Activated naive CD8-positive, alpha-beta T cell treated with anti-CD3 and anti-CD28 coated beads, Interleukin-2, amount 50 U/mL, for 16 hours (primary cell): ENCODE results near the gene SIRT2.
"Not testable (repeated sequence)": the region's sequence is repeated elsewhere in the genome, so short reads cannot be mapped to it uniquely, and the experiment has no call there.

Experiments
- DNase-seq: peaks from one replicate; pipeline ENCODE4 v3.0.0-alpha.2; 2020; ENCODE audit warnings: low read depth, low spot score

Gene SIRT2

DNA sequence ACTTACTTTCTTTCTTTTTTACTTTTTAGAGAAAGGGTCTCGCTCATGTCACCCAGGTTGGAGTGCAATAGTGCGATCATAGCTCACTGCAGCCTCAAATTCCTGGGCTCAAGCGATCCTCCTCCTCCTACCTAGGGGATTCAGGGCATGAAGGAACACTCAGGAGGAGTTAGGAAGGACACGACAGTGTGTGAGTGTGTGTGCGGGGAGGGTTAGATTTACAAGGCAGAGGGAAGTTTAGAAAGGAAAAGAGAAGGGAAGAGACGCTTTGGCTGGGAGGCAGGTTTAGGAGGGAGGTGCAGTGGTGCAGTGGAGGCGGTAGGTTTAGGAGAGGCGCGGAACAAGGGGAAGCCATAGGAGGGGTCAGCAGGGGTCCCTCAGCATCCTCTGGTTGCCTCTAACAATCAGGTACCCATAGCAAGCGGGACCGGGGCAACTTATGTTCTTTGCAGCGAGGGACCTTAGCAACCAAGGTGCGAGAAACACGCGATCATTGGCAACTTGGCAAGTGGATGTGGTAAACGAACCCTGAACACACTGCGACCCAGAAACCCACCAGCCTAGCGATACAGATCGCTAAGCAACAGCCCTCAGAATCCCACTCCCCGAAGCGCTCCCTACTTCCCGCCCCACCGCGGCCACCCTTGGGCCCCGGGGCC lies 501 bp downstream of the SIRT2 start:
- DNase-seq, result no peak

GRCh38 chr19:38894968-38895367 lies 4.5 kb downstream of the SIRT2 start:
- DNase-seq, result no peak

DNA sequence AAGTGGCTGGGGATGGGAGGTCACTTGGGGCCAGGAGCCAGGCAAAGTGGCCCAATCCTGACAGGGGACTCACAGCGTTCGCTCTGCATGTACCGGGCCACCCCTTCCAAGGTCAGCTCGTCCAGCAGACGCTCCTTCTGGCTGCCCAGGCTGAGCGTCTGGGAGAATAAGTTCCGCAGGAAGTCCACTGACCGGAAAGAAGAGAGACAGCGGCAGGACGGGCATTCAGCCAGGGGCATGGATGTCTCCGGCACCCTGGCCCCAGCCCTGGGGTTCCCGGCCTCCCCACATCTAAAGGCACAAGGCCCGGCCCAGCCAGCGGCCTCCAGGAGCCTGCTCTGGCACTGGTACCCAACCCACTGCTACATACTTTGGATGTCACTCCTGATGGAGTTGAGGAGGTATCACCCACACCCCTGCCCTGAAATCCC lies 6.1 kb downstream of the SIRT2 start:
- DNase-seq, result no peak

- no peak for DNase-seq
These were observed 6.6 kb downstream of the SIRT2 start for GRCh38 chr19:38892841-38893240.

- no peak for DNase-seq
These were observed 7.6 kb downstream of the SIRT2 start for GRCh38 chr19:38891771-38892170.

DNA sequence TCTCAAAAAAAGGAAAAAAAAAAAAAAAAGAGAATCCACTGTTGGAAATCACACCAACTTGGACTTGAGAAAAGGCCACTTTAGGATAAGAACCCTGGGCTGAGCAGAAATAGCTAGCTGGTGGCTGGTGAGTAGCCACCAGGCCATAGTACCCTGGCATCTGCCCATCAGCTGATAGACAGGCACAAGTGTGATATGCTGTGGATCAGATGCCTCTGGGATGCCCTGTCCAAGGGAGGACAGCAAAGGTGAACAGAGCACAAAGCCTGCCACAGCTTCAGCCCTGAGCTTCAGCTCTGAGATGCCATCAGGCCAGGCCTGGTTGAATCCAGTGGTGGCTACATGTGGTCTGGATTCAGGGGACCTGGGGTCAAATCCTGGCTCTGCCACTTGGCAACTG lies 8.7 kb downstream of the SIRT2 start:
- no peak for DNase-seq

DNA sequence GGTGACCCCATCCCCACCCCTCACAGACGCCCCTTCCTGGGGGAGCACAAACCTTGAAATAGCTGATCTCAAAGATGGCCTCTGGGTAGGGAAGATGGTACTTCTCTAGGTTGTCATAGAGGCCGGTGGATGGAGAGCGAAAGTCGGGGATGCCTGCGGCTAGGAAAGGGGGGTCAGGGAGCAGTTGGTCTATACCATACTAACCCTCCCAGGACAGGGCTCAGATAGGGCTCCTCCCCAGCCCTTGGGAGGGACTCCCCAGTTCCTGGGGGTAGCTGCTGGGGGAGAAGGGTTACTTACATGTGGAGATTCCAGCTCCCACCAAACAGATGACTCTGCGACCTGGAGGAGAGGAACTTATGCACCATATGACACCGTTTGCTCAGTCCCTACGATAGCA lies 9.6 kb downstream of the SIRT2 start:
- DNase-seq, result no peak

GRCh38 chr19:38888876-38889275 lies 10.5 kb downstream of the SIRT2 start:
- DNase-seq, result no peak

- not testable (repeated sequence) for DNase-seq
These were observed 14.7 kb downstream of the SIRT2 start for GRCh38 chr19:38884691-38885090.

DNA sequence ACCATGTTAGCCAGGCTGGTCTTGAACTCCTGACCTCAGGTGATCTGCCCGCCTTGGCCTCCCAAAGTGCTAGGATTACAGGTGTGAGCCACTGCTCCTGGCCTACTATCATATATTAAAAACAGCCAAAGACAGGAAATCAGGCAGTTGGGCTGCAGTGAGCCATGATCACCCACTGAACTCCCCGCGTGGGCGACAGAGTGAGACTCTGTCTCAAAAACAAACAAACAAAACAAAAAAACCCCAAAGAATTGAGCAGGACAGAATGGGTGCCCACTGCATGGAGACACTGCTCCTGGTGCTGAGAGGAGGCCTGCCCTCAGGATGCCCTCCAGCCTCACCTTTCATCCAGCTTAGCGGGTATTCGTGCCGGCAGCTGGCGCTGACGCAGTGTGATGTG lies 16.1 kb downstream of the SIRT2 start:
- DNase-seq, result no peak

DNA sequence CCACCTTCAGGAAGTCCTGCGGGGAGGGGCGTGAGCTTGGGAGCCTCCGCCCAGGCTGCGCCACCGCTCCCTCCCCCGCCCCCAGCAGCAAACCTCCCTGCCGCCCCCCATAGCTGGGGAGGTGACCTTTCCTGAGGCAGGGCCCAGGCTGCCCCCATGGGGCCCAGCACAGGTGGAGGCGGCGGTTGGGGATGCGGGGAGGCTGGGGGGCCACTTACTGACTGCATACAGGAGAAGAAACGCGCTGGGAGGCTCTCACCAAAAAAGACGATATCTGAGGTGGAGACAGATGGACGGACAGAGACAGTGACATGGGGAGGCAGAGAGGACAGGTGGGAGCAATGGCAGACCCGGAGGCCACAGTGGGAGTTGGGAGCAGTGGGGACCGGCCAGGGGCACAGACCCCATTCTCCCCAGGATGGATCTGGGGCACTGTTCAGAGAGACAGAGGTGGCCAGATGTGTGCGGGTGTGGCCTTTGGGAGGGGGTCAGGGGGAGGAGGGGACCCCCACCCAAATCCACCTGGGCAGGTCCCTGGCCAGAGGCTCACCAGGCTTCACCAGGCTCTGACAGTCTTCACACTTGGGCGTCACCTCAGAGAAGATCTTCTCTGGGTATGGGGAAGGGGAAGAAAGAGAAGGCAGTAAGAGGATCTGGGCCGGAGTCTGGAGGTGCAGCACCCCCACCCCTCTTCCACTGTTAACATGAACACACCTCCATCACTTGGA lies 18.4 kb downstream of the SIRT2 start:
- DNase-seq, result no peak

DNA sequence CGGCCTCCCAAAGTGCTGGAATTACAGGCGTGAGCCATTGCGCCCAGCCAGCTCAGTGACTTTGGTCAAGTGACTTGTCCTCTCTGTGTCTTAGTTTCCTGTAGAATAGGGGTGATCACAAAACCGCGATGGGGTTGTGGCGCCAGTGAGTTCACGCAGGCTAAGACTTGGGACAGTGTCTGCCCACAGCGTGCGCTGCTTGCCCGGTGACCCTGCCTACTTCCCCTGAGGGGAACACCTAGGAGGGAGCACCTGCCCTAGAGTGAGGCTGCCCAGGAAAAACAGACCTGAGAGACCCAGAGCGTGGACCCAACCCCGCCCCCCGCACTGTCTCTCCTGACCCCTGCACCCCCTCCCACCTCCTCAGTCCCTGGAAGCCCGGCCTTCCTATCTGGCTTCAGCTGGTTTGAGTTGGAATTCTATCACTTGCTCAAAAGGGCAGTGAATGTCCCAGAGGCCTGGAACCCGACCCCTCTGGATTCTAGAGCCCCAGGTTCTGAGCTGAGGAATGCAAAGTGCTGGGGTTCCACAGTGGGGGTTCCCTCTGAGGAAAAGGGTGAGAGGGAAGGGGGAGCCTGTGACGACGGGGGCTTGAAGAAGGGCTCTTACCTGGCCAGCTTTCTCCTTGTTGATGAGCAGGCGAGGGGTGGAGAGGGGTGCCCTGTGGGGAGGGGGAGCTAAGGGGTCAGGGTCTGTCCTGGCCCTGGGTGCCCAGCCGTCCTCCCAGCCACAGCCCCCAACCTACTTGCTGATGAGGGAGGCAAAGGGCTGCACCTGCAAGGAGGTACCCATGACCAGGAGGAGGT lies 19.1 kb downstream of the SIRT2 start:
- no peak for DNase-seq

GRCh38 chr19:38879400-38879751 lies 20.0 kb downstream of the SIRT2 start:
- no peak for DNase-seq

DNA sequence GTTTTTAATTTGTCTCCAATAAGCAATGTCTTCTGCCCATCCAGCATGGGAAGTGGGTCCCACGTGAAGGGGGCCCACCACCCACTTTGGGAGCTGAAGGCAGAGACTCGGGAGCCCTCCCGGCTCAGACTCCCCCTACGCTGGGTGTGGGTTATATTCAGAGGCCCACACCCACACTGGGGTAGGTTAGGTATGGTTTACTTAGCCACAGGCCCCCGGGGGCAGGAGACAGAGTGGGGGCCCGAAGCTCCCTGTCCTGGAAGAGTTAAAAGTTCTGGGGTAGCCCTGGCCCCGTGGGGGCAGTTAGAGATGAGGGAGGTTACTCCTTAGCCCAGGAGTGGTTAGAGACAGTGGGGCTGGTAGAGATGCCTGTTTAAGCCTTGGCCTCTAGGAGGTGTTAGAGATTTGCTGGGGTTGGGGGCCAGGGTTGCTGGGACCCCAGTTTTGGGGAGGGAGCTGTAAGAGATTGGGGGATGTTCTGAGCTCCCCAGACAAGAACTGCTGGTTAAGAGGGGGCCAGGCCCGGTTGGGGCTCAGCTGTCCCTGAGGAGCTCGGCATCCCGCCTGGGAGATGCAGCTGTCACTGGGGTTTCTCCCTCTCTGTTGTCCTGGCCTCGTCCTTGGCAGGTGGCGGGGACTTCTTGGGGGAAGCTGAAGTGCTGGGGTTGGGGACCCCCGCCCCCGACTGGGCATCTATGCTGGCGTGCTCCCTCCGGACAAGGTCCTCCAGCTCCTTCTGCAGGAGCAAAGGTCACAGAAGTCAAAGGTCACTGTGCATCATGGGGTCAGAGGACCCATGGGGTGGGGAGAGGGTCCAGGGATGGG lies 20.6 kb downstream of the SIRT2 start:
- DNase-seq, result no peak

- DNase-seq, result peak; percentile 45
These were observed 21.4 kb downstream of the SIRT2 start, which contains the start of gene RINL for GRCh38 chr19:38877781-38878574. TSS of gene RINL (minus strand) at chr19:38878275. CDS start at chr19:38876742, 1,533 bp downstream.

DNA sequence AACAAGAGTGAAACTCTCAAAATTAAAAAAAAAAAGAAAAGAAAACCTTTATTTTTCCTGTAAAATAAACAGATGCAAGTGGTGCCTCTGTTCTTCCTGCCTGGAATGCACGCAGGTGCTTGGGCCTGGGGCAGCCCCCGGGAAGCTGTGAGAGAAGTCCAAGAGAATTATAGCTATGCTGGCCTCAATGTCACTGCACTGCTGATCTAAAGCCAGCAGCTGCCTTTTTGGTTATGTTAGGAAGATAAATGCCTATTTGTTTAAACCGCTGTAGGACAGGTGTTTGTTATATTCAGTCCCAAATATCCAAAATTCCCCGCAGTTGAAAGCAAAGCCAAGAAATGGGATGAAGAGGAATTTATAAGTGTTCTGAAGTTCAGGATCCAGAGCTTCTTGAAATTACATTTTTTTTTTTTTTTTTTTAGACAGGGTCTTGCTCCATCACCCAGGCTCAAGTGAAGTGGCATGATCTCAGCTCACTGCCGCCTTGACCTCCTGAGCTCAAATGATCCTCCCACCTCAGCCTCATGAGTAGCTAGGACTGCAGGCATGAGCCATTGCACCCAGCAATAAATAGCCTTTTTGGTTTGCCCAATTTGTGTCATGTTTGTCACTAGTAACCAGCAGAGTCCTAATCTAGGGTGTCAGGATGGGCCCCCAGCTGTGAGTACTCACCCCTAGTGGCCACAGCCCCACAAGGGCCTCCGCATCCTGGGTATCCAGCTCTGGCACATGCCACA lies 23.6 kb downstream of the SIRT2 start:
- no peak for DNase-seq

- DNase-seq, result not testable (repeated sequence)
These were observed 26.0 kb downstream of the SIRT2 start for GRCh38 chr19:38873400-38873799.

DNA sequence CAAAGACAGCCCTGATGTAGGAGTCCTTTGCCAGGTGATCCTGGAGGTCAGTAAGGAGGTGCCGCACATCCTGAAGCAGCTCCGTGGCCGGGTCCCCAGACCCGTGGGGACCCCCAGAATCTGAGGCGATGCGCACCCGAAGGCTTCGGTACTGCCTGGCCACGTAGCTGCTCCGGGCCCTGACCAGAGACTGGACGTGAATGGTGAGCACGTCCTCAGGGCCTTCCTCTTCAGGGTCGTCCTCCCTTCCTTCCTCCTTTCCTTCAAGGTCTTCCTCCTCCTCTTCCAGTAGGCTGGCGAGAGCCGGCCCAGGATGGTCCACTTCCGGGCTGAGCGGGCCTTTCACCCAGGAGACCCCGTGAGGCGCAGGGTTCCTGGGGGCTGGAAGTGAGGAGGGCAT lies 28.8 kb downstream of the SIRT2 start:
- DNase-seq, result no peak

DNA sequence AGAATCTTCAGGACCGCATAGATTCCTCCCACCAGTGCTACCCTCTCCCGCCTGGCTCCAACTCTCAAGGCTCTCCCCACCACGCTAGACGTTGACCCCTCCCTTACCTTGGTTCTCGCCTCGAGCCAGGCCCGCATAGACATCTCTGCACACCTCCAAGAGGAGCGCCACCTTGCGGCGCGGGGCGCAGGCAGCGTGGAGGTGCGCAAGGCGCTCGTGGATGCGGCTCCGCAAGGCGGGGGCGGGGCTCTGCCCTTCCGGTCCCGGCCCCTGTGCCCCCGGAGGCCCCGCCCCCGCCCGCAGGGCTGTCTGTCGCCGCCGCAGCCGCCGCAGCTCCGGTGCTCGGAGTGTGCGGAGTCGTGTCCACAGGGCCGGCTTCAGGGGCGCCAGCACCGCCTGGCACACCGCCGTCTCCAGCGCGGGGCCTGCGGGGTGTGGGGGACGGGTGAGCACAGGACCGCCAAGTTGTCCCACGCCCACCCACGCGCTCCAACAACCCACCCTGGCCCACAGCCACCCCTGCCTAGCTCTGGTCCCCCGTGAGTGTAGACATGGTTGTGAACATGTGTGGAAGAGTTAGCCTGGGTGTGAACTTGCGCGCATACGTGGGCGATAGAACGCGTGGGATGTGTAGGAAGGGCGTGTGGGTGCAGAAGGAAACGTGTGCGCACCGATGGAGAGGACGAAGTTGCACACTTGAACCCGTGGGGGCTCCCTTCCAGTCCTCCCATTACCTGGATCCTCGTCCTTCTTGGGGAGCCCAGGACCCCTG lies 29.4 kb downstream of the SIRT2 start:
- peak; percentile 86 for DNase-seq
